ENCODE data around the gene MRPS25.

DNA sequence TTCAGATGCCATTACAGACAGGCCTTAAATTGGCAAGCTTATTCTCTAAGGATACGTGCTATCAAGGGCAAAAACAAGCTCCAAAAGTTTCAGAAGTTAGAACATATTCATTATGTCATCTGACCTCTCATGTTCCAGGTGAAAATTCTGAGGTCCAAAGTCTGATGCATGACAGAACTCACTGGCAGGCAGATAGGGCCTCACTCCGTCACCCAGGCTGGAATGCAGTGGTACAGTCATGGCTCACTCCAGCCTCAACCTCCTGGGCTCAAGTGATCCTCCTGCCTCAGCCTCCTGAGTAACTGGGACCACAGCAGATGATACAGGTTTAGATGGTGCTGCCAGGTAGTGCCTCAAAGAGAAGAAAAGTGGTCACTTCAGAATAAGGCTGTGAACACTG is 15.5 kb downstream of the MRPS25 start:
- TF ChIP-seq, protein P1, sequence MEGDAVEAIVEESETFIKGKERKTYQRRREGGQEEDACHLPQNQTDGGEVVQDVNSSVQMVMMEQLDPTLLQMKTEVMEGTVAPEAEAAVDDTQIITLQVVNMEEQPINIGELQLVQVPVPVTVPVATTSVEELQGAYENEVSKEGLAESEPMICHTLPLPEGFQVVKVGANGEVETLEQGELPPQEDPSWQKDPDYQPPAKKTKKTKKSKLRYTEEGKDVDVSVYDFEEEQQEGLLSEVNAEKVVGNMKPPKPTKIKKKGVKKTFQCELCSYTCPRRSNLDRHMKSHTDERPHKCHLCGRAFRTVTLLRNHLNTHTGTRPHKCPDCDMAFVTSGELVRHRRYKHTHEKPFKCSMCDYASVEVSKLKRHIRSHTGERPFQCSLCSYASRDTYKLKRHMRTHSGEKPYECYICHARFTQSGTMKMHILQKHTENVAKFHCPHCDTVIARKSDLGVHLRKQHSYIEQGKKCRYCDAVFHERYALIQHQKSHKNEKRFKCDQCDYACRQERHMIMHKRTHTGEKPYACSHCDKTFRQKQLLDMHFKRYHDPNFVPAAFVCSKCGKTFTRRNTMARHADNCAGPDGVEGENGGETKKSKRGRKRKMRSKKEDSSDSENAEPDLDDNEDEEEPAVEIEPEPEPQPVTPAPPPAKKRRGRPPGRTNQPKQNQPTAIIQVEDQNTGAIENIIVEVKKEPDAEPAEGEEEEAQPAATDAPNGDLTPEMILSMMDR (tag by site-specific recombination; IDR thresholded peaks at IDR 0.05), result no peak
- no peak for TF ChIP-seq ZBTB8A (tag by site-specific recombination; IDR thresholded peaks at IDR 0.05)
- TF ChIP-seq, protein P2, sequence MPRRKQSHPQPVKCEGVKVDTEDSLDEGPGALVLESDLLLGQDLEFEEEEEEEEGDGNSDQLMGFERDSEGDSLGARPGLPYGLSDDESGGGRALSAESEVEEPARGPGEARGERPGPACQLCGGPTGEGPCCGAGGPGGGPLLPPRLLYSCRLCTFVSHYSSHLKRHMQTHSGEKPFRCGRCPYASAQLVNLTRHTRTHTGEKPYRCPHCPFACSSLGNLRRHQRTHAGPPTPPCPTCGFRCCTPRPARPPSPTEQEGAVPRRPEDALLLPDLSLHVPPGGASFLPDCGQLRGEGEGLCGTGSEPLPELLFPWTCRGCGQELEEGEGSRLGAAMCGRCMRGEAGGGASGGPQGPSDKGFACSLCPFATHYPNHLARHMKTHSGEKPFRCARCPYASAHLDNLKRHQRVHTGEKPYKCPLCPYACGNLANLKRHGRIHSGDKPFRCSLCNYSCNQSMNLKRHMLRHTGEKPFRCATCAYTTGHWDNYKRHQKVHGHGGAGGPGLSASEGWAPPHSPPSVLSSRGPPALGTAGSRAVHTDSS (tag by site-specific recombination; IDR thresholded peaks at IDR 0.05), result no peak
- TF ChIP-seq, protein P3, sequence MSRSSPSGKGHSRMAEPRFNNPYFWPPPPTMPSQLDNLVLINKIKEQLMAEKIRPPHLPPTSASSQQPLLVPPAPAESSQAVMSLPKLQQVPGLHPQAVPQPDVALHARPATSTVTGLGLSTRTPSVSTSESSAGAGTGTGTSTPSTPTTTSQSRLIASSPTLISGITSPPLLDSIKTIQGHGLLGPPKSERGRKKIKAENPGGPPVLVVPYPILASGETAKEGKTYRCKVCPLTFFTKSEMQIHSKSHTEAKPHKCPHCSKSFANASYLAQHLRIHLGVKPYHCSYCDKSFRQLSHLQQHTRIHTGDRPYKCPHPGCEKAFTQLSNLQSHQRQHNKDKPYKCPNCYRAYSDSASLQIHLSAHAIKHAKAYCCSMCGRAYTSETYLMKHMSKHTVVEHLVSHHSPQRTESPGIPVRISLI (tag by site-specific recombination; IDR thresholded peaks at IDR 0.05), result no peak
- TF ChIP-seq, protein P4, sequence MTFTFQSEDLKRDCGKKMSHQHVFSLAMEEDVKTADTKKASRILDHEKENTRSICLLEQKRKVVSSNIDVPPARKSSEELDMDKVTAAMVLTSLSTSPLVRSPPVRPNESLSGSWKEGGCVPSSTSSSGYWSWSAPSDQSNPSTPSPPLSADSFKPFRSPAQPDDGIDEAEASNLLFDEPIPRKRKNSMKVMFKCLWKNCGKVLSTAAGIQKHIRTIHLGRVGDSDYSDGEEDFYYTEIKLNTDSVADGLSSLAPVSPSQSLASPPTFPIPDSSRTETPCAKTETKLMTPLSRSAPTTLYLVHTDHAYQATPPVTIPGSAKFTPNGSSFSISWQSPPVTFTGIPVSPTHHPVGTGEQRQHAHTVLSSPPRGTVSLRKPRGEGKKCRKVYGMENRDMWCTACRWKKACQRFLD (tag by site-specific recombination; IDR thresholded peaks at IDR 0.05), result no peak
- no peak for TF ChIP-seq ZNF596 (tag by site-specific recombination; IDR thresholded peaks at IDR 0.05)
- no peak for TF ChIP-seq ZXDB (tag by site-specific recombination; IDR thresholded peaks at IDR 0.05)
- no peak for TF ChIP-seq BCL11A (tag by site-specific recombination; IDR thresholded peaks at IDR 0.05; ENCODE audit: low read depth)
- no peak for TF ChIP-seq YY2 (tag by site-specific recombination; IDR thresholded peaks at IDR 0.05)
- TF ChIP-seq, protein P5, sequence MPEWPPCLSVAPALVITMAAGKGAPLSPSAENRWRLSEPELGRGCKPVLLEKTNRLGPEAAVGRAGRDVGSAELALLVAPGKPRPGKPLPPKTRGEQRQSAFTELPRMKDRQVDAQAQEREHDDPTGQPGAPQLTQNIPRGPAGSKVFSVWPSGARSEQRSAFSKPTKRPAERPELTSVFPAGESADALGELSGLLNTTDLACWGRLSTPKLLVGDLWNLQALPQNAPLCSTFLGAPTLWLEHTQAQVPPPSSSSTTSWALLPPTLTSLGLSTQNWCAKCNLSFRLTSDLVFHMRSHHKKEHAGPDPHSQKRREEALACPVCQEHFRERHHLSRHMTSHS (tag by site-specific recombination; IDR thresholded peaks at IDR 0.05), result no peak
- TF ChIP-seq ZBTB1 (tag by site-specific recombination; IDR thresholded peaks at IDR 0.05), result no peak

Data from HEK293 (cell line).